HG02840 (cell line): ENCODE results near the gene KHDRBS2.

Source experiments
- ATAC-seq: cut with Tn5 transposase; IDR thresholded peaks from one replicate; pipeline ENCODE4 v1.9.1; 2021; ENCODE audit warnings: mild to moderate bottlenecking, moderate library complexity, moderate number of reproducible peaks; ENCODE audit not compliant: unreplicated experiment, low FRiP score

The KHDRBS2 gene

DNA sequence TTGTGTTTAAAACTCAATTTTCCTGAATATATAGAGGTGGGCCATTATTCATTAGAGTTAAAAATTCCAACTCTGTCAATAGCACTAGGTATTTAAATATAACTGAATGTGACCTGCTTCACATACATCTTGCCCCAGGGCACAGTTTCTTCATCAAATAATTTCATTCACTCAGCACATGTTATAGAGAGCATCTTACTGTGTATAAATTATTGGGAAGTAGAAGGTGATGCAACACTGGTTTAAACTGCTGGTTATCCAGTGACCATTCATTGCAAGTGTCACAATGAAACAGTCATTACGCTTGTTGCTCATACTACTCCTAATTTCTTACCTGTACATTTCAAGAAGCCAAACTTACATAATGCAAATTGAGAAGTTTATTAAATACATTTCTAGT, 93.4 kb downstream of the KHDRBS2 start:
- no peak for ATAC-seq

- ATAC-seq = no peak
Observed at GRCh38 chr6:62175195-62175594, 110.8 kb downstream of the KHDRBS2 start.

DNA sequence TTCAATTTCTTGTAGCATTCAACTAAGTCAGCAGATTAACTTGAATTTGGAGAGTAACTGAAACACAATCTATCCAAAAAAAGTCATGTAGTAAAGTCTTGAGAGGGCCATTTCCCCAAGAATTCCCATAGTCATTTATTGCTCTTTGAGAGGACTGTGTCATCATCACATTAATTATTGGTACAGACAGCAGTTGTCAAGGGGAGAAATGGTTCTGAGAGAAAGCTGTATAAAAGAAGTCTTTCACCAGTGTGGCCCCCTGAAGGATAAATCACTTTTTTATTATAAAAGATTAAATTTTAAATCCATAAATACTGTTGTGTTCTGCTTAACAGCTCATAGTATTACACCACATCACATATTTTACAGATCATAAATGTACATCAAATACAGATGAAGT, 111.5 kb downstream of the KHDRBS2 start:
- ATAC-seq = no peak

- no peak for ATAC-seq
Observed at GRCh38 chr6:62167736-62168135, 118.3 kb downstream of the KHDRBS2 start.

DNA sequence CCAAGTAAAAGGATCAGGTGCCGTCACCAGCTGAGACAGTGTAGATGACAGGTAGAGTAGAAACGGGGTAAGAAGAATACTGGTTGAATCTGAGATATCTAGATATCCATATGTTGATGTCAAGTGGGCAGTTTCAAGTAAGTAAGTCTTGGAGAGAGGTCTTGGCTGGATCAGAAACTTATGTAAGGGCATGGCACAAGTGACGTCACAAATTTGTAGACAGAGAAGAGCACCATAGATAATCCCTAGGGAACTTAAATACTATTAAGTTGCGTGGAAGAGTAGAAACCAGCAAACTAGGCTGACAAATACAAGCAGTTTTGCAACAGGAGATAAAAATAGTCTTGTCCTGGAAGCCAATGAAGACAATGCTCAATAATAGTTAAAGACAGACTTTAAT, 123.2 kb downstream of the KHDRBS2 start:
- ATAC-seq = no peak

DNA sequence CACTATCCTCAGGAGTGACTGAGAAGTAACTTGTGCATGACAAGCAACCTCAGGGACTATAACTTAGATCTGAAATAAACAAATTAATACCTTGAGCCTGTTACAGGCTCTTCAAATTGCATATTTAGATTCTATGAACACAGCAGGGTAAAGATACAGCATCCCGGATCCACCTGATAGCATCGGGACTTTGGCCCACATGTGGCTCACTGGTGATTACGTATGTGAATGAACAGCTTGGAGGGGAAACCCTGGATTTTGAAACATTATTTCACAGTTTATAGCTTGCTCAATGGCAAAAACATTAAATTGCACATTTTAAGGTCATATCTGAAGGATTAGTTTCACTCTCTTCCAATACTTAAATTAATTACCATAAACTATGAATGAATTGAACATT, 133.2 kb downstream of the KHDRBS2 start:
- no peak for ATAC-seq

DNA sequence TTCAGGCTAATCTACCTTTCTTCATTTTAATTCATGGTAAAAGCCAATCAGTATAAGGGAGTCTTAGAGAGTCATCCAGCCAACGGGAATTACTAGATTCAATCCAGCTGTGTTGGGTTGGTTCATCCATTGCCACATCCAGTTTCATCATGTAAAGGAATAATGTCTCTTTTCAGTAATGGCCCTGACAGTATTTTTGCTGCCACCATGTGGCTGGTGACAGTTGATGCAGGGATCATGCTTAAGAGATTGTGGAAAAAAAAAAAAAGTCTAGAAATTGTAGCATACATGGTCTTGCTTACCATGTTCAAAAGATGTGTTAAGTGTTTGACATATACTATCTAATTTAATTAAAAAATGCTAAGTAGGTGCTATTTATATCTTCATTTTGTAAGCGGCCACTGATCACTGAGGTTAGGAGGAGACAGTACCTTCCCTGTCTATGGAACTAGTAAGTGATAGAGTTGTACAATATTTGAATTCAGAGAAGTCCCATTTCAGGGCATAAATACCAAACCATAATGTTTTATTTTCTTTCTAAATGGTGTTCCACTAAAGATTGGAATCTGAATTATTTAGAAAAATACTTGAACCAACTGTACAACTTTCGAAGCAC, 135.9 kb downstream of the KHDRBS2 start:
- ATAC-seq = no peak

GRCh38 chr6:62146954-62147853, 138.8 kb downstream of the KHDRBS2 start:
- no peak for ATAC-seq

- ATAC-seq = no peak
Observed at GRCh38 chr6:62129127-62129526, 156.9 kb downstream of the KHDRBS2 start.

DNA sequence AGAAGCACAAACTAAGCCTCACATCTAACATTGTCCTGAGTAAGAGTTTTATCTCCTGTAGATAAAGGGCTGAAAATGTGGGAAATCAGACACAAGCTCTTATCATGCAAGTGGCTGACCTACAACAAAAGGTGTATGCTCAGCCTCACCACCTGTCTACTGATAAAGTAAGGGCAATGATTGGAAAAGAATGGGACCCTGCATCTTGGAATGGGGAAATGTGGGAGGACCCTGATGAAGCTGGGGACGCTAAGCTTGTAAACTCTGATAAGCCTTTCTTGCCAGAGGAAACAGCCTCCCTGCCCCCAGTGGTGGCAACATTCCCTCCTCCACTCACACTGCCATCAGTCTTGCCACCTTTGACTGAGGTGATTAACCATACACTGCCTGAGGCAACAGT, 166.6 kb downstream of the KHDRBS2 start:
- no peak for ATAC-seq

DNA sequence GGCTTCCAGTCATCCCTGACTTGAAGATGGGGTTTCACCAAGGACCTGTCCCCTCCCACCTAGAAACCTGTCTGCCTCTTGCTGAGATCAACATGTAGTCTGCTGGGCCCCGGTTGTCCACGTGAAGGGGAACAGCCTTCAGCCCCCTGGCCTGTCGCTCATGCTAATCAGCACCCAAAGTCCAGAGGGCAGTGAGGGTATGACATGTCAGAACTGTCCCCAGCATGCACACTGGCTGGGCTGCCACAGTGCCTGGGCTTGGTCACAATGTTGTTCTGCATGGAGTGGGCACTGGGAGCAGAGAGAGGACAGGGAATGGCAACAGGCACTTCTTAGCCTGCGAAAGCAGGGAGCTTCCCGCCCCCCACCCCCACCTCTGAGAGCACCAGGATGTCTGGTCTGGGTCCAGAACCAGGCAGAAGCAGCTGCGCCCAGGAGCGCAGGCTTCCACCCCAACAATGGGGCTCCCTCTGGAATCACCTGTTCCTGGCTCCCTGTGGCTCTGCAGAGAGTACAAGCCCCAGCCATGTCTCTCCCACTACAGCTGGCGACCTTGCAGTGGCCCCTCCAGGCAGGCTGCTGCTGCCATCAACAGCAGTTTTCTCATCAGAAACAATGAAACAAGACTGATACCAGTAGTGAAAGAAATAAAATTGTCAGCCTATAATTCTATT, 182.7 kb downstream of the KHDRBS2 start:
- ATAC-seq = no peak

GRCh38 chr6:62102387-62102786, 183.6 kb downstream of the KHDRBS2 start:
- no peak for ATAC-seq

- no peak for ATAC-seq
Observed at GRCh38 chr6:62090442-62091229, 195.4 kb downstream of the KHDRBS2 start.

DNA sequence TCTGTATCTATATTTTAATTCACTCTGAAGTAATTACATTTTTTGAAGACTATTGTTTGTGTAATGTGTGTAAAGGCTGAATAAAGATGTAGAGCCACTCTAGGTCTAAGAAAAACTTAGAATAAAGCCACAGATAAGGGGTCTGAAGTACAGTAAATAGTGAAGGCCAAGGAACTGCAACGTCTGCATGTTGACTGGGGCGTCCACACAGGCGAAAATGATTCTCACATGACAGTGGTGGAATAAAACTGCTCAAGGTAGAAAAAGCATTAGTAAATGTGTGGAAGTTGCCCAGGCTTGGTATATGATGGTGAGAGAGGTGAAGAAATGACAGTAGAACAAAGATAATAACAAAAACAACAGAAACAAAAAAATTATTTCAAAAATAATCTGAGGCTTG, 196.2 kb downstream of the KHDRBS2 start:
- no peak for ATAC-seq

- ATAC-seq = no peak
Observed at GRCh38 chr6:62086047-62086446, 200.0 kb downstream of the KHDRBS2 start.

DNA sequence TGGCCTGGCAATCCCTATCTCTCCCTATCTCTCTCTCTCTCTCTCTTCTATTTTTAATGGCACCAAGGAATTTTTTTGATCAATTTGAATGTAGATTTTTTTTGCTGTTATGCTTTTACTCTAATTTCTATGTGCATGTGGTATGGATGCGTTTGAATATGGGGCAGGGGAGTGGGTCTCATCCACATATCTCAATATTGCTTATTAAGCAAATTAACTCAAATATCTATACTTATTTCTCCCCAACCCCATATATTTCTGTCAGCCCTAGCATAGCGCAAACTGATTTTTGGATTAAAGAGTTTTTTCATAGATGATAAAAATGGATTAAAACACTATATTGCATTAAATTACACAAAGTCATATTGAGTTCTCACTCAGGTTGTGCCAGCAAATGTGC, 210.2 kb downstream of the KHDRBS2 start:
- no peak for ATAC-seq

DNA sequence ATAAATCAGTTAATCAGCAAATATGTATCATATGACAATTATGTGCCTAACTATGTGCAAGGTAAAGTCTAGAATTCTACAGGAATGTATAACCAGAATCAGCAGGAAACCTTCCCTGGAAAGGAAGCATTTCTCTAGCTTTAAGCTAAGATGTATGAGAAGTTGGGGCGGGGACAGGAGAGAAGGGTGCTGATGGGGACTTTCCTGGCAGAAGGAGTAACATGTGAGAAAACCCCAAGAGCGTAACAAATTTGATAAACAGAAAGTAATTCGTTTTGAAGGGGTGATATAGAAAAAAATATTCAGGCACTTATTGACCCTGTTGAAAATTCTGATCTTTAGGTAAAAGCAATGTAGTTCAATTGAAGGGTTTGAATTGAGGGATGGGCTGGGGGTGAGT, 226.1 kb downstream of the KHDRBS2 start:
- ATAC-seq = no peak

GRCh38 chr6:62057300-62057699, 228.7 kb downstream of the KHDRBS2 start:
- no peak for ATAC-seq

GRCh38 chr6:62045502-62045901, 240.5 kb downstream of the KHDRBS2 start:
- no peak for ATAC-seq

DNA sequence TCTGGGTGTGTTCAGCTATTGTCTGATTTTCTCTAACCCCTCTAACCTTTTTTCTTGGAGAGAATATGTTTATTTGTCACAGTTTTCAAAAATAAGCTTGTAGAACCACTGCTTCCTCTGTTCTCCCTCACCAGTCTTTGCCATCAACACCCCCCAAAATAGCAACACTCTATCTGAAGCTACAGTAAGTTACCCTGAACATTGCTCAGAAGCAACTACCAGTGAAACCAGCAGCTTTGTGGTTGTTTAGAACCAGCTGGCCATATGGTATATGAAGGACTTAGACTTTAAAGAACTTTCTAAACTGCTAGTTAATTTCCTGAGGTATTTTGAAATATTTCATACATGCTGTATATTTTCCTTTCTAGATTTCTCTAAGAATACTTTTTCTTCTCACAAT, 242.9 kb downstream of the KHDRBS2 start:
- no peak for ATAC-seq

DNA sequence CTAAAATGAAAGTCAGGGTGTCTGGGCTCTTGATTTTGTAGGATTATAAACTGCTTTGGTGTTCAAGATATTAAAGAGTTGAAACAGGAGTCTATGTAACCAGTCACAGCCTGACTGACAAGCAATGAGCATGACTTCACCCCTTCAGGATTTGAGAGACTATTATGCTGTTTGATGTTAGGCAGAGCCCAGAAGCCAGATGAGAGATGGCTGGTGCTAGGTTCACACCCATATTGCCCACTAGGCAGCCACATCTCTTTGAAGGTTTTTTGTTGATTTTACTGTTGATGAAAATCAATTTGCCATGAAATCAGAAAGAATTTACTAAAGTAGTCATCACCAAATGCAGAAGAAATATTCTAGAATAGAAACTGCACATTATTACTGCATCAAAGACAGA, 243.6 kb downstream of the KHDRBS2 start:
- no peak for ATAC-seq
